ENCODE measurements around the gene PITHD1.

GRCh38 chr1:23751050-23751814 is 27.0 kb upstream of the PITHD1 start:
- TF ChIP-seq PBX3 (IDR thresholded peaks at IDR 0.05) (no peak), MAFK (IDR thresholded peaks at IDR 0.05; ENCODE audit: partially characterized antibody) (no peak), RCOR1 (IDR thresholded peaks at IDR 0.05; ENCODE audit: low read depth, low read length) (no peak), HDAC2 (IDR thresholded peaks at IDR 0.05) (no peak), POLR2A (IDR thresholded peaks at IDR 0.05; ENCODE audit: low read length) (no peak), REST (IDR thresholded peaks at IDR 0.05) (no peak), SMC3 (IDR thresholded peaks at IDR 0.05) (peak; percentile 38; the same call in 1 of the 3 replicates)
